ENCODE results near the gene CTAGE4. TPM values are rescaled to one million over a fixed set of nuclear protein-coding genes. Genes with fewer than 3 reads are reported as not detected.

CTAGE4 gene
- total RNA-seq = 0.09 and 0.82 TPM in 2 replicates

GRCh38 chr7:144183166-144183565 is at the start of gene CTAGE4:
Gene CTAGE4, plus strand, starts transcription at chr7:144183466. Its CDS starts 38 bp downstream, at chr7:144183504.

GRCh38 chr7:144195212-144195872 is 12.1 kb downstream of the CTAGE4 start, which contains the start of gene ARHGEF35:
Gene ARHGEF35, minus strand, starts transcription at chr7:144195833. Its CDS starts 7,450 bp downstream, at chr7:144188383.

Other genes starting within 250 kb of the CTAGE4 start
- gene OR2F2, start 248.2 kb upstream of the CTAGE4 start, total RNA-seq = not detected in 2 replicates
- 0.12 TPM in 1 of 2 replicates, not detected in the other for gene OR2F1, start 228.6 kb upstream of the CTAGE4 start, total RNA-seq
- not detected in 2 replicates for gene OR6B1, start 183.1 kb upstream of the CTAGE4 start, total RNA-seq
- gene OR2A5, start 134.5 kb upstream of the CTAGE4 start, total RNA-seq = not detected in 2 replicates
- not detected in 2 replicates for gene OR2A25, start 113.7 kb upstream of the CTAGE4 start, total RNA-seq
- not detected in 2 replicates for gene OR2A12, start 97.2 kb upstream of the CTAGE4 start, total RNA-seq
- not detected in 2 replicates for gene OR2A2, start 73.9 kb upstream of the CTAGE4 start, total RNA-seq
- not detected in 2 replicates for gene OR2A14, start 60.3 kb upstream of the CTAGE4 start, total RNA-seq
- gene ARHGEF35, start 12.4 kb downstream of the CTAGE4 start, total RNA-seq = 0.60 and 4.4 TPM in 2 replicates
- not detected in 2 replicates for gene OR2A42, start 56.1 kb downstream of the CTAGE4 start, total RNA-seq
- gene OR2A7, start 81.3 kb downstream of the CTAGE4 start, total RNA-seq = 0.17 TPM in 1 of 2 replicates, not detected in the other
- gene CTAGE8, start 85.8 kb downstream of the CTAGE4 start, total RNA-seq = under 0.01 and 0.26 TPM in 2 replicates
- gene OR2A1, start 129.0 kb downstream of the CTAGE4 start, total RNA-seq = not detected in 2 replicates
- 5.1 and 8.3 TPM in 2 replicates for gene ARHGEF5, start 171.9 kb downstream of the CTAGE4 start, total RNA-seq
- gene NOBOX, start 220.2 kb downstream of the CTAGE4 start, total RNA-seq = not detected in 2 replicates

All from pericardium fibroblast (primary cell).